Measurements from ENCODE around the gene MCM6. TPM values are rescaled to one million over a fixed set of nuclear protein-coding genes. Genes with fewer than 3 reads are reported as not detected.
"Not testable (repeated sequence)": the region's sequence is repeated elsewhere in the genome, so short reads cannot be mapped to it uniquely, and the experiment has no call there.

The MCM6 gene
- total RNA-seq, 1 donor from 2014 or later, result 22.5 TPM

DNA sequence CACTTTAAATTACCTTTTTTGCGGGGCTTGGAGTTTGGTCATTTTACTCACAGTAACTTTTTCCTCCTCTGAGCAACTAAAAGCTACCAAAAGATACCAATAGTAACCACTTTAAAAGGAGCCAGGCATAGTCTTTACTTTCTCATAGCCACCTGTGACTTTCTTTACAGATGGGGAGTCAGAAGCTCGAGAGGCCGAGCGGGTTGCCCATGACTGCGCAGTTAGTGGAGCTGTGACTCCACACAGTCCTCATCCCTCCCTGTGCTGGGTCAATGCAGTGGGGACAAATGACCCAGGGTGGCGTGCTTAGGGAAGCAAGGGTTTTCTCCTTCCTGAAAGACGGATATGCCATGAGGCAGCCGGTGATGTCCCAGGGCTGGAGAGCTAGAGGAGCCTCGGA, 51.1 kb downstream of the MCM6 start:
- DNase-seq (ENCODE audit: extremely low read depth, low read depth, low spot score), result no peak

- DNase-seq (ENCODE audit: extremely low read depth, low read depth, low spot score), result no peak
Observed at GRCh38 chr2:135822855-135823254, 53.4 kb downstream of the MCM6 start.

DNA sequence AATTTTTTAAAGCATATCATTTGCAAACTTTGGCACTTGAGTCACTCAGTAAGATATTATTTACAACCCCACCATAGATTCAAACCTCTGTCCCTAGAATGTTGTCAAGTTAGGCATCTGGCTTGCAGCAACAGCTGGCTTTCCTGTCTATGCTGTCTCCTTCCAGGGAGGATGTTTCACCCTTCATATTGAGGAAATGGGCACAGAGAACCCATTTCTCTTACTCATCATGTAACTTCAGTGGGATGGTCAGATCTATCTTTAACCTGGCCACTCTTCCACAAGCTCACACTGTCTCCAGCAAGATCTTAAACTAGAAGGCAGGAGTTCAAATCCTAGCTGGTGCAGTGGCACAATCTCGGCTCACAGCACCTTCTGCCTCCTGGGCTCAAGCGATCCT, 55.1 kb downstream of the MCM6 start:
- DNase-seq (ENCODE audit: extremely low read depth, low read depth, low spot score), result no peak

DNA sequence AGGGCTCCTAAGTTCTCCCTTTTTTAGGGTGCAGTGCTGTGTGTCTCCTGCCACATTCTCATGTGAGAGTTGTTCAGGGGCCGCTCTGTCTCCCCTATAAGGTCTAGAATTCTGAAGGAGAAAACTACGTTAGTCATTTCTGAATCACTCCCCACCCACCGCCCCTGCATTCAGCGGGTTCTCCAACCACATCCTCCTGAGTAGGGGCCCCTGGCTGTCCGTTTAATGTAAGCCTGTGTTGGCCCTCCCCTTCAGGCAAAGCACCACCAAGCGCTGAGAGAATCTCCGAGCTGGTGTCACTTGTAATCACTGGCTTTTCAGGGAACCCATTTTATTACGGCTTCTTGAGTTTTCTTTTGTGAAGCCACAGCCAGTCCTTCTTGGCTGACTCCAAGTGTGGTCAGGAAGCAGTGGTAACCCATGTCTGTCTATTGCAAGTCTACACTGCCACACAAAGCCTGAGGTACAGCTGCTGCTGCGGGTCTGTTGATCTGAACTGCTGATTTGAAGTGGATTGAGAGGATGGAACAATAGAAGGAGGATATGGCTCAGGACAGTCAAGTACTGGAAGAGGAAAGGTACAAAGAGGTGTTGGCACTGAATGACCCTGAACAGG, 56.1 kb downstream of the MCM6 start:
- DNase-seq (ENCODE audit: extremely low read depth, low read depth, low spot score), result no peak

- DNase-seq (ENCODE audit: extremely low read depth, low read depth, low spot score), result no peak
Observed at GRCh38 chr2:135818937-135819610, 57.2 kb downstream of the MCM6 start.

DNA sequence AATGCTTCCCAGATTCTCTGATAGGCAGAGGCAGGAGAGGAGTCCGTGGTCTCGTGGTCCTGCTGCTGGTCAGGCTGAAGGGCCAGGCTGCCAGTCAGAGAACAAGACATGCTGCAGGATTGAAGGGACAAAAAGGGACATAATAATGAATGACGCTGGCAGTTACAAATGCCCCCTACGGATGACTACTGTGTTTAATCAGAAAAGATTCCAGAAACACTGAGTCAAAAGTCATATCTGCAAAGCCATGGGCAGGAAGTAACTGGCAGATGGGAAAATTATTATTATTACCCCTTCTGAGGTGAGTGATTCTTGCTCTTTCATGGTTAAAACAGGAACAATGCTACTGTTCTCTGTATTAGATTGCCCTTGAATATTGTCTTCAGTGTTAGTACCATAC, 58.3 kb downstream of the MCM6 start:
- no peak for DNase-seq (ENCODE audit: extremely low read depth, low read depth, low spot score)

DNA sequence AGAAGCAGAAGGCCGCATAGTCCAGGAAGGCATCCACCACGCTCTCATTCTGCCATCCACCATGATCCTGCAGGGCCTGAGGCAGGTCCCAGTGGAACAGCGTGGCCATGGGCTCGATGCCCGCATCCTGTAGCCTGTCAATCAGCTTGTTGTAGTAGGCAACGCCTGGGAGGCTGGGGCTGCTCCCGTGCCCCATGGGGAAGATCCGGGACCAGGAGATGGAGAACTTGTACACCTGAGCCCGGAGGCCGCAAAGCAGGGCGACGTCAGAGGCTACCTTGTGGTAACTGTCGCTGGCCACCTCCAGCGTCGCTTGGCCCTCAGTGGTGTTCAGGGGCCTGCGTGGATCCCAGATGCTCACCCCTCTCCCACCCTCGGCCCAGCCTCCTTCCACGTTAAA, 58.8 kb downstream of the MCM6 start:
- no peak for DNase-seq (ENCODE audit: extremely low read depth, low read depth, low spot score)

DNA sequence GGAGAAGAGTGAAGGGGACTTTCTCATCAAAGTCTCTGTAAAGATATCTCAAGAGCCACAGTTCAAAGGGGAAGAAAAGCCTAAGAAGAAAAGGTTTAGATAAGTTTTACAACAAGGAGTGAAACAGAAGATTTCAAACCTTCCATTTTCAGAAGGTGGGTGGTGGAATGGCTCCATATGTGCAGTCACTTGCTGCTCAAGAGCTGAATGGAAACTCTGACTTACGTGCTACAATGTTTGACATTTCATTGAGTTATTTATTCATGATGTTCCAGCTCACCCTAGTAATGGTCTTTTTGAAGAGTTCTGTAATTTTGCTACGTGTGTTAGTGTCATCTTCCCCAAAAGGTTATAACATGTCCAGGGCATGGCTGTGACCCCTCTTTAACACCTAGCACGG, 61.0 kb downstream of the MCM6 start:
- no peak for DNase-seq (ENCODE audit: extremely low read depth, low read depth, low spot score)

GRCh38 chr2:135812907-135813511, 63.2 kb downstream of the MCM6 start:
- DNase-seq (ENCODE audit: extremely low read depth, low read depth, low spot score), result no peak

DNA sequence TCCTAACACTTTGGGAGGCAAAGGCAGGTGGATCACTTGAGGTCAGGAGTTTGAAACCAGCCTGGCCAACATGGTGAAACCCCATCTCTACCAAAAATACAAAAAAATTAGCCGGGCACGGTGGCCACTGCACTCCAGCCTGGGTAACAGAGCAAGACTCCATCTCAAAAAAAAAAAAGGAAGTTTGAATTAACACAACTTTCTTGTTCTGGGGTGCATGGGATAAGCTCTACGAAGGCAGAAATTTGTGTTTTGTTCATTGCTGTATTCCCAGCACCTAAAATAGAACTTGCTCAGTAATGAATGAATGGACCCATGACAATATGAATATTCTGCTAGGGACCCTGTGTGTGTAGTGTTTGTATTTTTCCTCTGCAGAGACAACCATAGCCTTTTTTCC, 68.4 kb downstream of the MCM6 start:
- not testable (repeated sequence) for DNase-seq (ENCODE audit: extremely low read depth, low read depth, low spot score)

DNA sequence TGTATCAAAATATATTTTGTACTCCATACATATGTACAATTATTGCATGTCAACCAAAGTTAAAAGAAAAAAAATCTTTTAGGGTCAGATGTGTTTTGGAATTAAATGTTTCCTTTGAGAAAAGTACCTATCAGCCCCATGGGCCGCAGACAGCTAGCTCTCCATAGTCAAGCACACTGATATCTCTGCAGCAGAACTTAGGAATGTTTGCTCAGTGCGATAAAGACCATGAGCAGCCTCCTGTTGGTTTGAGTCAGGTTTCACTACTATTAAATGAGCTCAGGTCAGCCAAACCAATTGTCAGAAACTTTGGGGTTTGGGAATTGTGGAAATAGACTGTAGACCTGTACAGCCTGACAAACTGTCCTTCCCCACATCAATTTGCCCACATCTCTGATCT, 73.0 kb downstream of the MCM6 start:
- no peak for DNase-seq (ENCODE audit: extremely low read depth, low read depth, low spot score)

DNA sequence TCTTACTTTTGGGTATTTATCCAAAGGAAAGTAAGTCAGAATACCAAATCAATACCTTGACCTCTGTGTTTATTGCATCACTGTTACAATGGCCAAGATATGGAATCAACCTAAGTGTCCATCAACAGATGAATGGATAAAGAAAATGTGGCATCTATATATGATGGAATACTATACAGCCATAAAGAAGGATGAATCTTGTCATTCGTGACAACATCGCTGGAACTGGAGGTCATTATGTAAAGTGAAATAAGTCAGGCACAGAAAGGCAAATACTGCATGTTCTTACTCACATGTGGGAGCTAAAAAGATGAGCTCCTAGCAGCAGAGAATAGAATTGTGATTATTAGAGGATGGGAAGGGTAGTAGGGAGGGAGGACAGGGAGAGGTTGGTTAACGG, 73.9 kb downstream of the MCM6 start:
- DNase-seq (ENCODE audit: extremely low read depth, low read depth, low spot score), result no peak

DNA sequence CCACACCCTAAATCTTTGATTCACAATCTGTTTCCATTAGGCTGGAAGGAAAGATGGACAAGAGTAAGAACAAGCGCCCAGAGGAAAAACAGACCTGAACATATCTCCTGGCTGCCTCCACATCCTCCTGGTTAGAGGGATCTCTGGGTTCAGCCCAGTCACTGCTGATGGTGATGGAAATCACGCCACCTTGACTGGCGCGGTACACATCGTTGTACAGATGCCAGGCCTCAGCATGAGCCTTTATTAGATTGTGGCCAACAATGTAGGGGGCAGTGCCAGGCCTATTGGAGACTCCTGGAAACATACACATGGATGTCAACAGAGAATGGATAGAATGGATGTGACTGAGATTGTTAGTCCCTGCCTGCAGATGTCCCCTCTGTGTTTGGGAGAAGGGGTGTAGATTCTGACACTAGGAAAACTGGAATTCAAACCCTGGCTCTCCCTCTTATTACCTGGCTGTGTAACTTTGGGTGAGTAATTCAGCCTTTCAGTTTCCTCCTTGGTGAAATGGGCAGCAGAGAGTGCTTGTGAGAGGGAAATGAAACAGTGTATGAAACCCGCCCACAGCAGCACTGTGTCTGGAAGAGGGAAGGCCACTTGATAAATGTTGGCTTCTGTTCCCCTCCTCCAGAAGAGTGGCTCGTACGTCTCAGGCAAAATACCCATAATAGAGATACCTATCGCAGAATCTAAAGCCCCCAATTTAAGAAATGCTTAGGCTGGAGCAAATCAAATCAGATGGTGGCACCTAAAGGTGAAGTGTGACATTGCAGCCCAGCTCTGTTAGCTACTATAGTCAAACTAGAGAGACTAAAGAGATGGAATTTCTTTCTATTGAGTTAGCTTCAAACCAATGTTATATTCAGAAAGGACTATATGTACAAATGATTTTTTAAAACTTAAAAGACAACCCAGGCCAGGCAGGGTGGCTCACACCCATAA, 75.5 kb downstream of the MCM6 start:
- DNase-seq (ENCODE audit: extremely low read depth, low read depth, low spot score), result no peak

- DNase-seq (ENCODE audit: extremely low read depth, low read depth, low spot score), result no peak
Observed at GRCh38 chr2:135799738-135800137, 76.5 kb downstream of the MCM6 start.

- no peak for DNase-seq (ENCODE audit: extremely low read depth, low read depth, low spot score)
Observed at GRCh38 chr2:135798762-135799161, 77.5 kb downstream of the MCM6 start.

DNA sequence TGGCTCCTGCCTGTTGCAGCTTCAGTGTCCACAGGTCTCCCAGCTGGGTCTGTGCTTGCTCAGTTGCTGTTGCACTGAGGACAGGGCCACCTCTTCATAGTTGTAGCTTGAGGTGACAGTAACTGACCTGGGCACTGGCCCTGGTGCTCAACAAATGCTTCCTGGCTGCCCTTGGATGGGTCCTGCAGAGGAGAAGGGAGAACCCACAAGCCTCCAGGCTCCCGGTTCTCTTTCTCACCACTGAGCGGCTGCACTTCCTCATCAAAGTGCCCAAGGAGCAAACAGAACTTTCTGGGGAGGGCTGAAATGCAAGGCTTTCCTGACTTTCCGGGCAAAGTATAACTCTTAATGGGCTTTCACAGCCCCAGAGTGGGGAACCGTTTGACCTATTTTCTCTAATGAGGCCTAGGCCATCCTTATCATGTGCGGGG, 78.0 kb downstream of the MCM6 start:
- DNase-seq (ENCODE audit: extremely low read depth, low read depth, low spot score), result no peak

- DNase-seq (ENCODE audit: extremely low read depth, low read depth, low spot score), result no peak
Observed at GRCh38 chr2:135797497-135798274, 78.6 kb downstream of the MCM6 start.

DNA sequence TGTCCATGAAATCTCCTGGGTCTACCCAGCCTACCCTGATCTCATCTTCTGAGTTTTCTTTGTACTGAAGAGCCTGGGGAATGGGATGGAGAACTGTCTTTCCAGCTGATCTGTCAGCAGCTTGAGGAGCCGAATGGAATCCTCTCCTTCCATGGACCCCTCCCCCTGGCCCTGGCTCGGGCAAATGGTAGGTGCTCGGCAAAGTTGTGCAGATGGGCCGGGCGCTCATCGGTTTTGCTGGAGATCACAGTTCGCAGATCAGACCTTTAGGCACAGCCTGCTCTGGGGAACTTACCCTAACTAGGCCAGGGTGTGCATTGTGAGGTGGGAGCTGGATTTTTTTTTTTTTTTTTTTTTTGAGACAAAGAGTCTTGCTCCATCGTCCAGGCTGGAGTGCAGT, 79.6 kb downstream of the MCM6 start:
- no peak for DNase-seq (ENCODE audit: extremely low read depth, low read depth, low spot score)

GRCh38 chr2:135795641-135796040, 80.6 kb downstream of the MCM6 start:
- not testable (repeated sequence) for DNase-seq (ENCODE audit: extremely low read depth, low read depth, low spot score)

- no peak for DNase-seq (ENCODE audit: extremely low read depth, low read depth, low spot score)
Observed at GRCh38 chr2:135792401-135793150, 83.7 kb downstream of the MCM6 start.

All from glomerular endothelial cell (primary cell).